PC-9 (cell line): ENCODE measurements around the gene DNPEP.

Source experiments
- CTCF ChIP-seq: fragments of 200-600 bp; sonication (generic); conservative IDR thresholded peaks from 2 replicates; pipeline ENCODE4 v1.6.1; 2017; ENCODE audit warnings: mixed run types, antibody characterized with exemption, mild to moderate bottlenecking, moderate library complexity
- EZH2 ChIP-seq: fragments of 200-600 bp; sonication (generic); IDR thresholded peaks from 2 replicates; pipeline ENCODE4 v1.8.0; 2017; ENCODE audit warnings: antibody characterized with exemption, low read depth

DNA sequence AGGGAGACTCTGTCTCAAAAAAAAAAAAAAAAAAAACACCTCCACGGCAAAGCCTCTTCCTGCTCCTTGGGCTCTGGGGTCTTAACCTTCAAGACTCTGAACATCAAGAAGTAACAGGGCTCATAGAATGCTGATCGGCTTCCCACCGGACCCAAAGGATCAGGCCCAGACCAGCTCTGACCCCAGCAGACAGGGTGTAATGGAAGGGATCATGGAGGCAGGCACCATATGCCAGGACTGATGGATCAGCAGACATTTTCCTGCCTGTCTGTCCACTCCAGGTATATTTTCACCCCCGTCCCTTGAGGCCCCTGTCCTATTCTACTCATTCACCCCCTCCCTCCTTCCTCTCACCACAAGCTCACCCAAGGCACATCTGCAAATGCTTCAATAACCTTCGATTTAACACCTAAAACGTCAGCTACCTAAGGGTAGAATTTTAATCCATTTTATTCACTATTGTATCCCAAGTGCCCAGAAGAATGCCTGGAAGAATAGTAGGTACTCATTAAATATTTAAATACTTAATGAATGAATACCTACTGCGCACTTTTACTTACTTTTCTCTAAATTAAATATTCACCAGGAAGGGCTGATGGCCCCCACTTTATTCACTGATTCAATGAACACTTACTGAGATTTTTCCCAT lies 42.4 kb upstream of the DNPEP start:
- TF ChIP-seq CTCF (no peak), EZH2 (no peak)
